HG02623 (cell line): ENCODE data around the gene KCNQ2.
A peak's percentile ranks its signal among the peaks of the same experiment; 100 is the strongest.
"Not testable (repeated sequence)": the region's sequence is repeated elsewhere in the genome, so short reads cannot be mapped to it uniquely, and the experiment has no call there.

Experiments
- ATAC-seq: cut with Tn5 transposase; IDR thresholded peaks from one replicate; pipeline ENCODE4 v1.9.1; 2021; ENCODE audit warnings: moderate library complexity; ENCODE audit not compliant: unreplicated experiment

The KCNQ2 gene

GRCh38 chr20:63471981-63472831 lies at the start of gene KCNQ2:
Gene KCNQ2 (minus strand): TSS chr20:63472655. CDS start chr20:63472463, 192 bp downstream.
- no peak for ATAC-seq

- no peak for ATAC-seq
These were observed 49.1 kb upstream of the KCNQ2 start for GRCh38 chr20:63521602-63522001.

GRCh38 chr20:63520934-63521601 lies 48.6 kb upstream of the KCNQ2 start:
- peak; percentile 16 for ATAC-seq

GRCh38 chr20:63520504-63520933 lies 48.1 kb upstream of the KCNQ2 start, which contains the start of gene PPDPF:
Gene PPDPF (plus strand): TSS chr20:63520765. CDS start chr20:63521309, 544 bp downstream.
- peak; percentile 70 for ATAC-seq

- peak; percentile 20 for ATAC-seq
These were observed 47.4 kb upstream of the KCNQ2 start for GRCh38 chr20:63519668-63520503.

- ATAC-seq, result no peak
These were observed 46.7 kb upstream of the KCNQ2 start for GRCh38 chr20:63518946-63519667.

- no peak for ATAC-seq
These were observed 46.0 kb upstream of the KCNQ2 start for GRCh38 chr20:63518351-63518861.

- no peak for ATAC-seq
These were observed 45.2 kb upstream of the KCNQ2 start for GRCh38 chr20:63517376-63518309.

- not testable (repeated sequence) for ATAC-seq
These were observed 42.1 kb upstream of the KCNQ2 start for GRCh38 chr20:63514520-63514919.

GRCh38 chr20:63513207-63513606 lies 40.8 kb upstream of the KCNQ2 start:
- no peak for ATAC-seq

GRCh38 chr20:63509088-63509564 lies 36.7 kb upstream of the KCNQ2 start:
- no peak for ATAC-seq

GRCh38 chr20:63508072-63508768 lies 35.8 kb upstream of the KCNQ2 start:
- ATAC-seq, result no peak

GRCh38 chr20:63507083-63507743 lies 34.8 kb upstream of the KCNQ2 start:
- ATAC-seq, result no peak

GRCh38 chr20:63505723-63506122 lies 33.3 kb upstream of the KCNQ2 start:
- no peak for ATAC-seq

GRCh38 chr20:63505281-63505680 lies 32.8 kb upstream of the KCNQ2 start:
- ATAC-seq, result no peak

- ATAC-seq, result no peak
These were observed 32.2 kb upstream of the KCNQ2 start for GRCh38 chr20:63504642-63505041.

GRCh38 chr20:63503524-63503923 lies 31.1 kb upstream of the KCNQ2 start:
- no peak for ATAC-seq

GRCh38 chr20:63502671-63503172 lies 30.3 kb upstream of the KCNQ2 start:
- ATAC-seq, result no peak
